MM.1S (cell line): ENCODE results near the gene EBF4.
A peak's percentile ranks its signal among the peaks of the same experiment; 100 is the strongest.

Source experiments
- DNase-seq: peaks from one replicate; pipeline ENCODE4 v3.0.0-alpha.2; 2015
- H2AFZ ChIP-seq: fragments of 300-600 bp; sonication (generic); 2 replicates; pipeline ENCODE4 v1.6.0; 2016; ENCODE audit warnings: antibody characterized with exemption, low read length
- H3F3A ChIP-seq: fragments of 300-600 bp; sonication (generic); 2 replicates; pipeline ENCODE4 v1.6.1; 2016; ENCODE audit warnings: mild to moderate bottlenecking, antibody characterized with exemption, low read length, moderate library complexity, mixed read lengths; ENCODE audit not compliant: insufficient read depth
- H3K27ac ChIP-seq: fragments of 300-600 bp; sonication (generic); 2 replicates; pipeline ENCODE4 v1.5.1; 2016; ENCODE audit warnings: mild to moderate bottlenecking, low read length
- H3K27me3 ChIP-seq: fragments of 300-600 bp; sonication (generic); replicated peaks from 2 replicates; pipeline ENCODE4 v1.6.0; 2016; ENCODE audit warnings: low read length; ENCODE audit not compliant: insufficient read depth
- H3K36me3 ChIP-seq: fragments of 300-600 bp; sonication (generic); replicated peaks from 2 replicates; pipeline ENCODE4 v1.6.1; 2016; ENCODE audit warnings: mild to moderate bottlenecking, low read length, mixed read lengths; ENCODE audit not compliant: insufficient read depth
- H3K4me1 ChIP-seq: fragments of 300-600 bp; sonication (generic); 2 replicates; pipeline ENCODE4 v1.6.1; 2016; ENCODE audit warnings: low read length, mixed read lengths
- H3K4me2 ChIP-seq: fragments of 300-600 bp; sonication (generic); 2 replicates; pipeline ENCODE4 v1.6.0; 2016; ENCODE audit warnings: low read depth, low read length
- H3K4me3 ChIP-seq: fragments of 300-600 bp; sonication (generic); 2 replicates; pipeline ENCODE4 v1.5.1; 2016; ENCODE audit warnings: low read length, mixed read lengths
- H3K79me2 ChIP-seq: fragments of 300-600 bp; sonication (generic); 2 replicates; pipeline ENCODE4 v1.6.1; 2016; ENCODE audit warnings: mixed run types, low read length, mixed read lengths
- H3K9ac ChIP-seq: fragments of 300-600 bp; sonication (generic); 2 replicates; pipeline ENCODE4 v1.6.1; 2016; ENCODE audit warnings: low read length, mixed read lengths
- H3K9me2 ChIP-seq: fragments of 300-600 bp; sonication (generic); replicated peaks from 2 replicates; pipeline ENCODE4 v1.6.1; 2016; ENCODE audit warnings: mild to moderate bottlenecking, low read length, mixed read lengths; ENCODE audit not compliant: insufficient read depth
- H3K9me3 ChIP-seq: fragments of 300-600 bp; sonication (generic); replicated peaks from 2 replicates; pipeline ENCODE4 v1.6.1; 2016; ENCODE audit warnings: mild to moderate bottlenecking, low read length, mixed read lengths; ENCODE audit not compliant: insufficient read depth
- H4K20me1 ChIP-seq: fragments of 300-600 bp; sonication (generic); 2 replicates; pipeline ENCODE4 v1.6.1; 2016; ENCODE audit warnings: mild to moderate bottlenecking, low read length, moderate library complexity, mixed read lengths; ENCODE audit not compliant: insufficient read depth
- CTCF ChIP-seq: fragments of 300-600 bp; sonication (generic); IDR thresholded peaks from 2 replicates; pipeline ENCODE4 v1.5.1; 2016; ENCODE audit warnings: antibody characterized with exemption, low read length, mixed read lengths
- EZH2 ChIP-seq: fragments of 300-600 bp; sonication (generic); optimal IDR thresholded peaks from 2 replicates; pipeline ENCODE3; 2017; ENCODE audit warnings: low read depth, mild to moderate bottlenecking, antibody characterized with exemption, low read length, mixed read lengths
- EZH2phosphoT487 ChIP-seq: fragments of 300-600 bp; sonication (generic); IDR thresholded peaks from 2 replicates; pipeline ENCODE4 v1.6.1; 2018; ENCODE audit warnings: antibody characterized with exemption, low read length

Gene EBF4

GRCh38 chr20:2745060-2745910 is 52.7 kb downstream of the EBF4 start:
- peak overlapping the region; percentile 51 for H3K4me2 ChIP-seq
- no peaks in the 10 kb centered on the region for H3K9me3 ChIP-seq
- no peaks in the 10 kb centered on the region for H4K20me1 ChIP-seq
- H3F3A ChIP-seq, result peaks cover 10% of the 10 kb centered on the region
- H3K9me2 ChIP-seq, result no peaks in the 10 kb centered on the region
- peak; percentile 86 for DNase-seq
- peaks cover 21% of the 10 kb centered on the region for H3K4me1 ChIP-seq
- peak overlapping the region; percentile 69 for H3K27ac ChIP-seq
- no peaks in the 10 kb centered on the region for H3K36me3 ChIP-seq
- H3K79me2 ChIP-seq, result no peaks in the 10 kb centered on the region
- H2AFZ ChIP-seq, result peak overlapping the region; percentile 43; the same call in 1 of the 2 replicates
- no peaks in the 10 kb centered on the region for H3K27me3 ChIP-seq
- TF ChIP-seq CTCF, result no peak
- TF ChIP-seq EZH2, result no peak
- no peak for TF ChIP-seq EZH2phosphoT487
- no peak overlapping the region for H3K9ac ChIP-seq
- H3K4me3 ChIP-seq, result no peak overlapping the region

GRCh38 chr20:2745936-2746635 is 53.5 kb downstream of the EBF4 start:
- Histone ChIP-seq H3K4me3 (no peak overlapping the region), H3K36me3 (no peaks in the 10 kb centered on the region), H4K20me1 (no peaks in the 10 kb centered on the region), H3F3A (peaks cover 12% of the 10 kb centered on the region), H3K27me3 (peaks cover 8% of the 10 kb centered on the region), H2AFZ (peak overlapping the region; percentile 43; the same call in 1 of the 2 replicates), H3K9me3 (no peaks in the 10 kb centered on the region), H3K79me2 (no peaks in the 10 kb centered on the region), H3K4me2 (peak overlapping the region; percentile 51; the same call in 1 of the 2 replicates), H3K27ac (peak overlapping the region; percentile 69; the same call in 1 of the 2 replicates), H3K9ac (no peak overlapping the region), H3K4me1 (peaks cover 21% of the 10 kb centered on the region), H3K9me2 (no peaks in the 10 kb centered on the region)
- TF ChIP-seq EZH2phosphoT487 (no peak), CTCF (no peak), EZH2 (no peak)
- DNase-seq, result no peak

GRCh38 chr20:2746636-2747265 is 54.2 kb downstream of the EBF4 start:
- no peaks in the 10 kb centered on the region for H3K36me3 ChIP-seq
- no peaks in the 10 kb centered on the region for H3K9me3 ChIP-seq

More at GRCh38 chr20:2746636-2747265, 54.2 kb downstream of the EBF4 start:
- DNase-seq, result no peak
- no peaks in the 10 kb centered on the region for H4K20me1 ChIP-seq
- H3K27ac ChIP-seq, result no peak overlapping the region
- peaks cover 17% of the 10 kb centered on the region for H3F3A ChIP-seq
- H3K4me1 ChIP-seq, result peaks cover 21% of the 10 kb centered on the region
- no peak overlapping the region for H2AFZ ChIP-seq
- H3K4me2 ChIP-seq, result no peak overlapping the region
- no peak overlapping the region for H3K4me3 ChIP-seq
- no peaks in the 10 kb centered on the region for H3K9me2 ChIP-seq
- TF ChIP-seq CTCF, result no peak
- no peak for TF ChIP-seq EZH2phosphoT487
- no peak for TF ChIP-seq EZH2
- peaks cover 13% of the 10 kb centered on the region for H3K27me3 ChIP-seq
- no peak overlapping the region for H3K9ac ChIP-seq
- H3K79me2 ChIP-seq, result no peaks in the 10 kb centered on the region
